ENCODE measurements around the gene SNTN.

SNTN gene

DNA sequence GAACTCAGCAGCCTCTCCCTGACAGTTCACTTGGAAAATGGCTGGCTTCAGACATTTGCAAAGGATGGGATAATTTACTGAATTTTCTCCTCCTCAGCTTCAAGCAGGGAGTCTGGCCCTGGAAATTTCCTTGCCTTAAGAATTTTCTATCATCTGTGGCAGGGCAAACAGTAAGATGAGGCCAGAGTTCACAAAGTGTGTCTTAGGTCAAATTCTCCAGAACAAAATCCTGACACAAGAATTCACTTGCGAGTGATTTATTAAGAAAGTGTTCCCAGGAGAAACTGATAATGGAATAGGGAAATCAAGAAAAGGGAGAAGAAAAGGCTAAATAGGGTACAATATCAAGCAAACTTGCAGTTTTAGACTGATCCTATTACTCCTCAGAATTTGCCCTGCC lies 55.3 kb downstream of the SNTN start:
- peaks cover 8% of the 10 kb centered on the region for H3K9me3 Mint-ChIP-seq
- no peaks in the 10 kb centered on the region for H3K4me1 Mint-ChIP-seq
- no peaks in the 10 kb centered on the region for H3K36me3 Mint-ChIP-seq
- no peak overlapping the region for H3K27ac Mint-ChIP-seq
- H3K27me3 Mint-ChIP-seq: peaks cover 2% of the 10 kb centered on the region
- H3K4me3 Mint-ChIP-seq: no peak overlapping the region

DNA sequence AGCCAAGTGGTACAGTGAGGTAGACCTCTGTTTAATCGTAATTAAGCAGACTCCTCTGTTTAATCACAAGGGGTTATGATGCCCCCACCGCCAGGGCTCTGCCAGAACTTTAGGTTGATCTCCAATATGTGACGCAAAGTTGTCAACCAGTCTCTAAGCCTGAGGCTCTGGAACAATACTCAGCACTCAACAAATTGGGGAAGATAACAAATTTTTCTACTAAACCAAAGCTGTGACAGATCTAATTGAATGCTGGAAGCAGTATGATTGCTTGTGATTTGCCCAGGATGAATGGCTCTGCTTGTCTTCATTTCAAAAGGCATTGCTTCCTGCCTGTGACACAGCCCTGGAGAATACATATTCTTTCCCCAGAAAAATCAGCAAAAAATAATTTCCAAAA lies 57.1 kb downstream of the SNTN start:
- Mint-ChIP-seq H3K4me1 (no peaks in the 10 kb centered on the region), H3K27ac (no peak overlapping the region), H3K36me3 (no peaks in the 10 kb centered on the region), H3K9me3 (peaks cover 8% of the 10 kb centered on the region), H3K4me3 (no peak overlapping the region), H3K27me3 (peaks cover 2% of the 10 kb centered on the region)
